ENCODE results near the gene CCL1.
"Not testable (repeated sequence)": the region's sequence is repeated elsewhere in the genome, so short reads cannot be mapped to it uniquely, and the experiment has no call there.

CCL1 gene

DNA sequence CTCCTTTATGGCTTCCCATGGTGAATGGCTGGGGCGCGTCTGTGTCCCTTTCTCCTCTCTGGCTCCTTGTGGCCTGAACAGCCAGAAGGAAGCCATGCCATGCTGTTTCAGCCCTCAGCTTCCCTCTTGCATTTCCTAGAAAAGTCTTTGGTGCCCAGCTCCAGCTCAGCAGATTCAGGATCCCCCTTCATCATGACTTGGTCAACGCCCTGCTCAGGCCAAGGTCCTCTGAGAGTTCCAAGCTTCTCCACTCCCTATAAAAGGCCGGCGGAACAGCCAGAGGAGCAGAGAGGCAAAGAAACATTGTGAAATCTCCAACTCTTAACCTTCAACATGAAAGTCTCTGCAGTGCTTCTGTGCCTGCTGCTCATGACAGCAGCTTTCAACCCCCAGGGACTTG, 6.8 kb downstream of the CCL1 start, which contains the start of gene CCL13:
TSS of gene CCL13 (plus strand) at position 287 of the 400 bp plus-strand sequence. CDS start at position 334, 47 bp downstream.
- no peak for DNase-seq

GRCh38 chr17:34354637-34355036, 8.4 kb downstream of the CCL1 start:
- no peak for DNase-seq

DNA sequence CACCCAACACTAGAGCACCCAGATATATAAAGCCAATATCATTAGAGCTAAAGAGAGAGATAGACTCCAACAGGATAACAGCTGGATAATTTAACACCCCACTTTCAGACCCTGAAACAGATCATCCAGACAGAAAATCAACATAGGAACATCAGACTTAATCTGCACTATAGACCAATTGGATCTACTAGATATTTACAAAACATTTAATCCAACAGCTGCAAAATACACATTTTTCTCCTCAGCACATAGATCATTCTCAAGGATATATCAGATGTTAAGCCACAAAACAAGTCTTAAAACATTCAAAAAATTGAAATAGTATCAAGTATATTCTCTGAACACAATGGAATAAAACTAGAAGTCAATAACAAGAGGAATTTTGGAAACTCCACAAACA, 10.8 kb downstream of the CCL1 start:
- no peak for DNase-seq

GRCh38 chr17:34351096-34351495, 11.9 kb downstream of the CCL1 start:
- no peak for DNase-seq

GRCh38 chr17:34349751-34350150, 13.3 kb downstream of the CCL1 start:
- no peak for DNase-seq

GRCh38 chr17:34347063-34347462, 16.0 kb downstream of the CCL1 start:
- DNase-seq, result no peak

- no peak for DNase-seq
Observed at GRCh38 chr17:34341916-34342315, 21.1 kb downstream of the CCL1 start.

- no peak for DNase-seq
Observed at GRCh38 chr17:34339138-34339770, 23.8 kb downstream of the CCL1 start.

DNA sequence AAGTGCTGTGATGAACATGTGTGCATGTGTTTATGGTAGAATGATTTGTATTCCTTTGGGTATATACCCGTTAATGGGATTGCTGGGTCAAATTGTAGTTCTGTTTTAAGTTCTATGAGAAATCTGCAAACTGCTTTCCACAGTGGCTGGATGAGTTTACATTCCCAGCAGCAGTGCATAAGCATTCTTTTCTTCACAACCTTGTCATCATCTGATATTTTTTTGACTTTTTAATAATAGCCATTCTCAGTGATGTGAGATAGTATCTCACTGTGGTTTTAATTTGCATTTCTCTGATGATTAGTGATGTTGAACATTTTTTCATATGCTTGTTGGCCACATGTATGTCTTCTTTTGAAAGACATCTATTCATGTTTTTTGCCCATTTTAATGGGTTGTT, 25.3 kb downstream of the CCL1 start:
- DNase-seq, result no peak

DNA sequence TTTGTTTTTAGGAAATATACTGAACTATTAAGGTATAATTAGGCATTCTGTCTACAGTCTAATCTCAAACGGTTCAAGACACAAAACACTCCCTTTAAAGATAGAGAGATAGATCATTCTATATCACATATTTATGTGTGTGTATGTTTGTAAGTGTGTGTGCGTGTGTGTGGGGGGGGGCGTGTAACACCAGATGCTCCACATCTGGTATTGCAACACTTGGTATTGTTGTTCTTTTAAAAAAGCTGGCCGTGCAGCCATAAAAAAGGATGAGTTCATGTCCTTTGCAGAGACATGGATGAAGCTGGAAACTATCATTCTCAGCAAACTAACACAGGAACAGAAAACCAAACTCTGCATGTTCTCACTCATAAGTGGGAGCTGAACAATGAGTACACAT, 35.5 kb downstream of the CCL1 start:
- not testable (repeated sequence) for DNase-seq

GRCh38 chr17:34321964-34322363, 41.1 kb downstream of the CCL1 start:
- DNase-seq, result no peak

GRCh38 chr17:34319039-34319483, 44.0 kb downstream of the CCL1 start, which contains the start of gene CCL8:
TSS of gene CCL8 (plus strand) at chr17:34319435. CDS start at chr17:34319502, 67 bp downstream.
- DNase-seq, result no peak

DNA sequence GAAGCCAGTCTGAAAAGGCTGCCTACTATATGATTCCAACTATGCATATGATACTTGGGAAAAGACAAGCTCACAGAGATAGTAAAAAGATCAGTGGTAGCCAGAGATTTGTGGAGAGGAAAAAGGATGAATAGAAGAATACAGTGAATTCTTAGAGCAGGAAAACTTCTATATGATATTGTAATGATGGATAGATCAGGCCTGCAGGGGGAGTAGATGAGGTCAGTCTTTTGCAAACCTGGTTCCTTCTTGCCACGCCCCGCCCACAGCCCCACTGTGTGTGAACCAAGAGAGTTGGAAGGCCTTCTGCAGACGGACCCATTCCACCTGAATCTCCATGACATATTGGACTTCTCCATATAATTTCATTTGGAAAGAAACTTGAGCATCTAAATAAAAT, 44.6 kb downstream of the CCL1 start:
- no peak for DNase-seq

- DNase-seq, result no peak
Observed at GRCh38 chr17:34314279-34314678, 48.8 kb downstream of the CCL1 start.

GRCh38 chr17:34313164-34313563, 49.9 kb downstream of the CCL1 start:
- no peak for DNase-seq

DNA sequence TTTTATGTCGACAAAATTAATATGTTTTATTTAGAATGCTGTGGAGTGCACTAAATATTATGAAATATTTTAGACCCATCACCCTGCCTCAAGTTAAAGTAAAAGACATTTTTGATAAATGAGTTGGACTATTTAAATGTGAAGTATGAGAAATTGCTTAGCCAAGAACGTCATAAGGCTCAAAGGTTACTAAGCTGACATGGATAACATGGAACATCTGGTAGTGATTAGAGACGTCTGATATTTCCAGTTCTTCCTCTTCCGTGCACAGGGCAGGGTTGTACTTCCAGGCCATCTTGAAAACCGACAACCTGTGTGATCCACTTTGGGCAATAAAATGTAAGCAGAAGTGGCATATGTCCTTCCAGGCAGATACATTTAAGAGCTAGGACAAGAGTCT, 51.0 kb downstream of the CCL1 start:
- DNase-seq, result no peak

GRCh38 chr17:34311291-34311690, 51.7 kb downstream of the CCL1 start:
- DNase-seq, result no peak
